Memory B cell (primary cell): ENCODE measurements around the gene RPS15A.
"Not testable (repeated sequence)": the region's sequence is repeated elsewhere in the genome, so short reads cannot be mapped to it uniquely, and the experiment has no call there.

Experiments
- ATAC-seq: fragments of 150-1000 bp; cut with Tn5 transposase; 2 replicates; pipeline ENCODE4 v1.10.0; 2021; ENCODE audit warnings: low read depth, mild to moderate bottlenecking, moderate library complexity
- DNase-seq, 2 donors: peaks; one replicate each; pipeline ENCODE4 v3.0.0; 2022; ENCODE audit warnings: low spot score in 2 of 2
- H3K27ac Mint-ChIP-seq: one replicate; pipeline ENCODE4 v1.8.0; 2022; ENCODE audit warnings: mild to moderate bottlenecking, moderate library complexity, mixed read lengths
- H3K27me3 Mint-ChIP-seq: one replicate; pipeline ENCODE4 v1.8.0; 2022; ENCODE audit warnings: mixed read lengths
- H3K36me3 Mint-ChIP-seq: one replicate; pipeline ENCODE4 v1.8.0; 2022; ENCODE audit warnings: mild to moderate bottlenecking, mixed read lengths
- H3K4me1 Mint-ChIP-seq: one replicate; pipeline ENCODE4 v1.8.0; 2022; ENCODE audit warnings: mixed read lengths
- H3K4me3 Mint-ChIP-seq: one replicate; pipeline ENCODE4 v1.8.0; 2022; ENCODE audit warnings: mild to moderate bottlenecking, moderate library complexity, mixed read lengths
- H3K9me3 Mint-ChIP-seq: one replicate; pipeline ENCODE4 v1.8.0; 2022; ENCODE audit warnings: mixed read lengths

Gene RPS15A

DNA sequence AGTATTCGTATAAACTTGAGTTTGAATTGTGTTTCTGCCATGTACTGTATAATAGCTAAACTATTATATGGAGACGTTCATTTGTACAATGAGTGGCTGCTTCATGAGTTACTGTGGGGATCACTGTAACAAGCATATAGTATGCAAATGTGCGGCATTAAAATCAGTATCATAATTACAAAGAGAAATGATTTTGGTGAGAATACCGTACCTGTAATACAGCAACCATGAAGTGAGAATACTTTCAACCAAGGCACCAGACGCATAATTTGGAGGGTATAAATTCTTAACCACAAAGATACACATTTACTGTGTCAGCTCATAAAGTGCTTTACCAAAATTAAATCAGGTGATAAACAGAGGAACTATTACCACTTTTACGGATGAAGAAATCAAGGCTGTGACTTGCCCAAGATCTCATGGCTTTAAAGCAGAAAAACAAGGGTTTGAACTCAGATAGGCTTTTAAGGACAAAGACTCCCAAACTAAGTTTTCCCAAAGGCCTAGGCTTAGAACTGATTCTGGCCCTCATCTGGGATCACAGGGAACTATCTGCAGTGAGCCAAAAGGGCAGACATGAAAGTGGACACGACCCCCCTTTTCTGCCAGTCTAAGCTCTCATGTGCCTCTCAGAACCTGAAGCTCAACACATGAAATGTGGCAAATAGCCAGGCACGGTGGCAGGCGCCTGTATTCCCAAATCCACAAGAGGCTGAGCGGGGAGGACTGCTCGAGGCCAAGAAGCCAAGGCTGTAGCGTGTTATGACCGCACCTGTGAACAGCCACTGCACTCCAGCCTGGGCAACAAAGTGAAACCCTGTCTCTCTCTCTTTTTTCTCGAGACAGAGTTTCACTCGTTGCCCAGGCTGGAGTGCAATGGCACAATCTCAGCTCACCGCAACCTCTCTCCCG, 6.4 kb downstream of the RPS15A start:
- H3K27ac Mint-ChIP-seq: no peak overlapping the region
- no peaks in the 10 kb centered on the region for H3K9me3 Mint-ChIP-seq
- H3K27me3 Mint-ChIP-seq: no peaks in the 10 kb centered on the region
- H3K4me1 Mint-ChIP-seq: peaks cover 30% of the 10 kb centered on the region
- no peak for DNase-seq
- peaks cover 35% of the 10 kb centered on the region for H3K36me3 Mint-ChIP-seq
- H3K4me3 Mint-ChIP-seq: no peak overlapping the region
- ATAC-seq: no peak

DNA sequence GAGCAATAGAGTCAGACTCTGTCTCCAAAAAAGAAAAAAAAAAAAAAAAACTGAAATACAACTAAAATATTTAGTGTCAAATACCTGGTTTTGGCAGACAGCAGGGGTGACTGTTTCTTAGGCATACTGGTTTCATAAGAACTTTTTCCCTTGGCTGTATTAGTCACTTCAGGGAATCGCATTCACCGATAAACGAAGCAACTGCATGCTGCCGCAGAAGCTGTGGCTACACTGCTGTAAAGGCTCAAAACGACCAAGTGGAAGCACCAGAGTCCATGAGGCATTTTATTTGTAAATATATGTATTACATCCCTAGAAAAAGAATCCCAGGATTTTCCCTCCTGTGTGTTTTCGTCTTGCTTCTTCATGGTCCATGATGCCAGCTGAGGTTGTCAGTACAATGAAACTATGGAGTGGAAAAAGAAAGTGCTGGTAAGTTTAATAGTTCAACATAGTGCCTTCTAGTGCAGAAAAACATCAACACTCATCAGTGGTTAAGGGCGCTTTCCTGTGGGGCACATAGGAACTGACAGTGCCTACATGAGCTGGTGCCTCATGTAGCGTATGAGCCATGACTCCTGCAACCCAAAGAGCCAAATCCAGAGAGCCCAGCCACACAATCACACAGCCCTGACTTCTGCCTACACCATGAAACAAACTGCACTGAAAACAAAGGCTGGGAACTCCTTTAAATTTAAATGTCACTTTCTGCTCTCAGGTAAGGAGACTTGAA, 7.3 kb downstream of the RPS15A start:
- Mint-ChIP-seq H3K36me3 (peaks cover 31% of the 10 kb centered on the region), H3K4me3 (no peak overlapping the region), H3K4me1 (peaks cover 22% of the 10 kb centered on the region), H3K27me3 (no peaks in the 10 kb centered on the region), H3K9me3 (no peaks in the 10 kb centered on the region), H3K27ac (no peak overlapping the region)
- no peak for DNase-seq
- no peak for ATAC-seq

DNA sequence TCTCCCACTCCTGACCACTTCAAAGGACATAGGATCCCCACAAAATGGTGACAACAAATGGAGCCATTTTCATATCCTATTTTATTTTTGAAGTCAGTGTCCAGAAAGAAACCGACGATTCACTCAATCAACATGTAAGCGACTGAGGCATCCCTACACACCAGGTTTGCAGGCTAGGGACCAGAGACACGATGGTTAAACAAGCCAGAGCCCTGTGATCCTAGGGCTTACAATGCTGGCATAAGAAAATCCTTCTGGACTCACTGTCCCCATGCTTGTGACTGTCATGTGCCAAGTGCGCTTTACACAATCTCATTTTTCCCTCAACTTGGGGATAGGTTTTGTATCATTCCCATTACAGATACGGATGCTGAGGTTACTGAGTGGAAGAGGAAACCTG, 8.9 kb downstream of the RPS15A start:
- ATAC-seq, H3K27ac Mint-ChIP-seq, H3K27me3 Mint-ChIP-seq, H3K9me3 Mint-ChIP-seq, H3K4me3 Mint-ChIP-seq, DNase-seq: not testable (repeated sequence)
- Mint-ChIP-seq H3K4me1 (peaks cover 12% of the 10 kb centered on the region), H3K36me3 (peaks cover 22% of the 10 kb centered on the region)

DNA sequence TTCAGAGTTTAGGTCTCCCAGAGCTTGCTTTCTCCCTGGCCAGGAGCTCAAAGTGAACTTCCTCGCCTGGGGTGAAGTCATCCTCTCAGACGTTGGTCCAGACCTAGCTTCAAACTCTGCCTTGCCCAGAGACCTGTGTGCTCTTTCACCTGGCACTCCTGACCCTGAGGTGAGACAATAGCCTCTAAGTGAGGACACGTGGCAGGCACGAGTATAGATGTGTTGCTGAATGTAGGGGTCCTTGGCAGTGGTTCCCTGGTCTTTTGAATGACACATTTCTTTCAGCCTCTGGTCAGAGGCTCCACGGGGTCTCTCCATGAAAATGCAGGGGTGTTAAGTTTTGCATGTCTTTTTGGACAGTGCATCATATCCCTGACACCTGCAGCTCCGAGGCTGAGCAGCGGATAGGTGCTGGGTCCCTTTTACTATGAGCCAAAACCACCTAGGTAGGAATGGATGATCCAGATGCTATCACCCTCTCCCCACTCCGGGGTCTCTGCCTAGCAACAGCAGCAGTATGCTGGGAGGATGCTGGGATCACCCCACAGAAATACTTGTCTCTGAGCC, 9.6 kb downstream of the RPS15A start:
- not testable (repeated sequence) for H3K27ac Mint-ChIP-seq, H3K9me3 Mint-ChIP-seq, ATAC-seq, H3K4me3 Mint-ChIP-seq, H3K4me1 Mint-ChIP-seq, DNase-seq, H3K27me3 Mint-ChIP-seq
- H3K36me3 Mint-ChIP-seq: peaks cover 18% of the 10 kb centered on the region

DNA sequence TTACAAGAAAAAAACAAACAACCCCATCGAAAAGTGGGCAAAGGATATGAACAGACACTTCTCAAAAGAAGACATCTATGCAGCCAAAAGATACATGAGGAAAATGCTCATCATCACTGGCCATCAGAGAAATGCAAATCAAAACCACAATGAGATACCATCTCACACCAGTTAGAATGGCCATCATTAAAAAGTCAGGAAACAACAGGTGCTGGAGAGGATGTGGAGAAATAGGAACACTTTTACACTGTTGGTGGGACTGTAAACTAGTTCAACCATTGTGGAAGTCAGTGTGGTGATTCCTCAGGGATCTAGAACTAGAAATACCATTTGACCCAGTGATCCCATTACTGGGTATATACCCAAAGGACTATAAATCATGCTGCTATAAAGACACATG, 12.5 kb downstream of the RPS15A start:
- H3K9me3 Mint-ChIP-seq, H3K36me3 Mint-ChIP-seq, H3K27ac Mint-ChIP-seq, H3K4me1 Mint-ChIP-seq, ATAC-seq, H3K27me3 Mint-ChIP-seq, H3K4me3 Mint-ChIP-seq, DNase-seq: not testable (repeated sequence)

DNA sequence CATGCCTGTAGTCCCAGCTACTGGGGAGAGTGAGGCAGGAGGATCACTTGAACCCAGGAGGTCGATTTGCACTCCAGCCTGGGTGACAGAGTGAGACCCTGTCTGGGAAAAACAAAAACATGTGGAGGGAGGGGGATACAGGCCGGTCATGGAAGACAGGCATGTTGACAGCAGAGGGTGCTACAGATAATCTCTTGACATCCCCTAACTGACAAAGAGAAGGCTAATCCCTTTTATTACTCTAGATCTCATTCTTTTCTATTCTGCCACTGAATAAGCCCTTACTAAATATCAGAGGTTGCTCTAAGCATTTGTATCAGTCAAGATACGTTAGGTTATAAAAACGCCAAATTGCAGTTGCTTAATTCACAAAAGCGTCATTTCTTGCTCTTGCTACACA, 13.8 kb downstream of the RPS15A start:
- H3K27me3 Mint-ChIP-seq, H3K9me3 Mint-ChIP-seq, H3K36me3 Mint-ChIP-seq, H3K4me1 Mint-ChIP-seq, DNase-seq, H3K4me3 Mint-ChIP-seq, H3K27ac Mint-ChIP-seq, ATAC-seq: not testable (repeated sequence)

DNA sequence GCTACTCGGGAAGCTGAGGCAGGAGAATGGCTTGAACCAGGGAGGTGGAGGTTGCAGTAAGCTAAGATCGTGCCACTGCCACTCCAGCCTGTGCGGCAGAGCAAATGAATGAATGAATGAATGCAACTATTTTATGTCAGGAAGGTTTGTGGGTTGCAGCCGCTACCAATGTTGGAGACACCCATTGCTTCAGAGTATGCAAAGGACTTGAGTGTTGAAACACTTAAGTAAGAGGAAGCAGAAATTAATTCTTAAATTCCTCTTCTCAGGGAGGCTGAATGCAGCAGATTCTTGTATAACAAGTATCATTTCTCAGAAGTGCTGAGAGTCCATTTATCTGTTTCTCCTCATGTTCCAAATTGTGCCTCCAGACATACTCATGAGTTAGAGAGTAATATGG, 15.5 kb downstream of the RPS15A start:
- not testable (repeated sequence) for ATAC-seq, H3K27ac Mint-ChIP-seq, H3K36me3 Mint-ChIP-seq

DNA sequence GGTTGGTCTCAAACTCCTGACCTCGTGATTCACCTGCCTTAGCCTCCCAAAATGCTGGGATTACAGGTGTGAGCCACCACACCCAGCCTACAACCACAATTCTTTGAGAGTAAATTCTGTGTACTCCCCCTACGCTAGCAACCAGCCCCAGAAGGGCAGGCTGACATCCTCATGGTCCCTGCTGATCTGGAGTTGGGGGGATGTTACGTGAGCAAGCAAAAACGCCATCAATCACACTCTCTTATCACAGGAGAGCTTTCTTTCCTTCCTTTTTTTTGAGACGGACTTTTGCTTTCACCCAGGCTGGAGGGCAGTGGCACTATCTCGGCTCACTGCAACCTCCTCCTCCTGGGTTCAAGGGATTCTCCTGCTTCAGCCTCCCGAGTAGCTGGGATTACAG, 18.0 kb downstream of the RPS15A start:
- not testable (repeated sequence) for DNase-seq, H3K36me3 Mint-ChIP-seq, ATAC-seq, H3K9me3 Mint-ChIP-seq, H3K27ac Mint-ChIP-seq, H3K27me3 Mint-ChIP-seq, H3K4me1 Mint-ChIP-seq, H3K4me3 Mint-ChIP-seq

More for the DNA sequence above, 15.5 kb downstream of the RPS15A start:
- H3K4me1 Mint-ChIP-seq, H3K27me3 Mint-ChIP-seq, H3K4me3 Mint-ChIP-seq, H3K9me3 Mint-ChIP-seq, DNase-seq: not testable (repeated sequence)

DNA sequence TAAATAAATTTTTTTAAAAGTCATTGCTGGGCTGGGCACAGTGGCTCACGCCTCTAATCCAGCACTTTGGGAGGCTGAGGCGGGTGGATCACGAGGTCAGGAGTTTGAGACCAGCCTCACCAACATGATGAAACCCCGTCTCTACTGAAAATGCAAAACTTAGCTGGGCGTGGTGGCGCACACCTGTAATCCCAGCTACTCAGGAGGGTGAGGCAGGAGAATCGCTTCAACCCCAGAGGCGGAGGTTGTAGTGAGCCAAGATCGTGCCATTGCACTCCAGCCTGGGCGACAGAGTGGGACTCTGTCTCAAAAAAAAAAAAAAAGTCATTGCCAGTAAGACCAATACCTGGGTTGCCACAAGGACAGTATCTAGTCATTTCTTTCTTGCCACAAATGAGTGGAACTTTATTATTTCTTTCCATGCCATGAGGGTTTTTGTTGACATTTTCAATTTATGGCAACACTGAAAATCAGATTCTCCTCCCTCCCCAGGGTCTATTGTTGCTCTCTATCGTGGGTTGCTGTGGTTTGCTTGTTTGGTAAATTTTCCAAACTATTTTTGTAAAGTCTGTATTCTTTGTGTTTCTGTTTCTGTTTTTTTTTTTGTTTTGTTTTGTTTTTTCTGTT, 19.7 kb downstream of the RPS15A start:
- DNase-seq, H3K4me3 Mint-ChIP-seq, H3K27me3 Mint-ChIP-seq, H3K27ac Mint-ChIP-seq, H3K36me3 Mint-ChIP-seq, H3K4me1 Mint-ChIP-seq, H3K9me3 Mint-ChIP-seq, ATAC-seq: not testable (repeated sequence)

DNA sequence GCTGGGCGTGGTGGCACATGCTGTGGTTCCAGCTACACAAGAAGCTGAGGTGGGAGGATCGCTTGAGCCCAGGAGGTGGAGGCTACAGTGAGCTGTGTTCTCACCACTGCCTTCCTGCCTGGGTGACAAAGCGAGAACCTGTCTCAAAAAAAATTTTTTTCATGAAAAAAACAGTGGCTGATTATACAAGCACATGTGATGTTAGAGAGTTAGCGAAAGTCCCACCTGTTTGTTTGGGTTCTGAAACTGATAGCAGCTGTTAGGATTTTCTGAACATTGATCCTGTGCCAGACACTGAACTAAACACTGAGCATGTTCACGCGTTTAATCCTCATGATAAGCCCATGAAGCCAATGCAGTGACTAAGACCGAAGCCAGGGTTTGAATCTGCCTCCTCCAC, 22.9 kb downstream of the RPS15A start:
- not testable (repeated sequence) for H3K27me3 Mint-ChIP-seq, H3K4me3 Mint-ChIP-seq, H3K4me1 Mint-ChIP-seq, DNase-seq, H3K27ac Mint-ChIP-seq, H3K36me3 Mint-ChIP-seq, H3K9me3 Mint-ChIP-seq, ATAC-seq

DNA sequence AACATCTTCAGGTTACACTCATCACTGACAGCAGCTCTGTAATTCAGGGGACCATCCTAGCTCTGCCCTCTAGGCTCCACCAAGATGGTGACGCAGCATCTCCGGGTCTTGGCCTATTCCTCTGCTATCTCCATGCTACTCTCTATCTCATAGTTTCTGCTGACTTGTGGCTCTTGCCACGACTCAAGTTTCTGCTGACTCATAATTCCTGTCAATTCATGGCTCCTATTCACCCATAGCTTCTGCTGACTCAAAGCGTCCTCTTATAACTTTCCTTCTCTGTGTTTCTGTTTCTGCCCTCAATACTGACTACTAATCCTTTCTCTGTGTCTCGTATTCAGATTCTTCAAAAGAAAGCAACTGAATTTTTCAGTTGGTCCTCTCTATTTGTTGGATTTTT, 27.4 kb downstream of the RPS15A start:
- not testable (repeated sequence) for DNase-seq, ATAC-seq, H3K27ac Mint-ChIP-seq, H3K4me3 Mint-ChIP-seq, H3K36me3 Mint-ChIP-seq, H3K4me1 Mint-ChIP-seq, H3K9me3 Mint-ChIP-seq, H3K27me3 Mint-ChIP-seq

DNA sequence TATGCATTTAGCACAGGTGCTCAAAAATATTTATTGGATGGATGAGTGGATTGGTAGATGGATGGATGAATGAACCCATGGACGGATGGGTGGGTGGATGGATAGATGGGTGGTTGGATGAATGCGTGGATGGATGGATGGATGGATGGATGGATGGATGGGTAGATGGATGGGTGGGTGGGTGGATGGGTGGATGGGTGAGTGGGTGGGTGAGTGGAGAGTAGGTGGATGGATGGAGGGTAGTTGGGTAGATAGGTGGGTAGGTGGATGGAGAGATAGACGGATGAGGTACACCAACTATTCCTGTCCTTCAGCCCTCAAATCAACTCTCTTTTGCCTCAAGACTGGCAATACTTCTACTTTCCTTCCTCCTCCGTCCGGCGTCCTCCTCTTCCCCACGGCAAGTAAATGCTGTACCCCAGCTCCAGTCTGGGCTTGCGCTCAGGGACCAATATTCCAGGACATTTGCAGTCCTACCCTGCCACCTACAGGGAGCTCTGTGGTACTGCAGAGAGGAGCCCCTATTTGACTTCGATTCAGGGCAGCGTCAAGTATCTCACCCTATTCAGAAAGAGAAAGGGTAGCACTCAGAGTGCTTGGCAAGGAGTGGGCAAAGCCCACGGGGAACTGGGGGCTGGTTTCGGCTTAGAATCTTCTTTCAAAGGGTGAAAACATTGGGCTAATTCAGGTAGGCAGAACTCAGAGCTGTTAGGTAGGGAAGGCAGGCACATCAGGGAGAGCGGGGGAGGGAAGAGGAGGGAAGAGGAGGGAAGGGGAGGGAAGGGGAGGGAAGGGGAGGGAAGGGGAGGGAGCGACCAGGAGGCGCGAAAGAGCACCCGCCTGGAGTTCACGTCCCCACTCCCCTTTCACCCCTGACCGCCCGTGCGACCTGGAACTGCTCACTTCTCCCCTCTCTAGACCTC, 30.3 kb downstream of the RPS15A start:
- H3K36me3 Mint-ChIP-seq, H3K27me3 Mint-ChIP-seq, H3K9me3 Mint-ChIP-seq, H3K27ac Mint-ChIP-seq, H3K4me3 Mint-ChIP-seq: not testable (repeated sequence)
- H3K4me1 Mint-ChIP-seq: peaks cover 12% of the 10 kb centered on the region
- DNase-seq (peak; percentile 36 to 51), ATAC-seq (peak; percentile 75)

DNA sequence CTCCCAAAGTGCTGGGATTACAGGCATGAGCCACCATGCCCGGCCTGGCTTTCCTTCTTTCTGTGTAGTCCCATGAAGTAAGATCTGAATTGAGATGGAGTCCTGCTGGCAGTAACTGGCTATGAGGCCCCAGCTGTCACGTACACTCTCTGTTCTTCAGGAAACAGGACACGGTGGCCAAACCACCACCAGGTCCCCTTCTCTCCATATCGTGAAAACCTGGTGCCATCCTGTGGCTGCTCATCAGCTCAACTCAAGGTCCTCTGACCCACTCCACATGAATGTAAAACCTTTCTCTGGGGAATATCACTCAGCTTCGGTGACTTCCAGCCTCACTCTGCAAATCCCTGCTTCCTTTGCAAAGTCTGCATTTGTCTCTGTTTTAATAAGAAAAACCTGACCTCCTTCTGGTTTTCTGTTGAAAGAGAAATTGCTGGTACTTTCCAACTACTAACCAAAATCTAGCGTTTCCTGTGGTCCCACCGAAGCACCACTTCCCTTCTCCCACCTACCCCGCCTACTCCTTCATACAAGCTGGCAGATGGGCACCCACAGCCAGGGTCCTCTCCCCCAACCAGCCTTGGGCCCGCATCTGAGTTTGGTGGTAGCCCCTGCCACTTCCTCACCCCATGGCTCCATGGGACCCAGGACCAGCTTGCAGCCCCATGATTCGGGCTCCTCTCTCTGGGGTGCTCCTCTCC, 32.0 kb downstream of the RPS15A start:
- not testable (repeated sequence) for H3K4me3 Mint-ChIP-seq, H3K9me3 Mint-ChIP-seq, H3K27me3 Mint-ChIP-seq, ATAC-seq, H3K36me3 Mint-ChIP-seq, DNase-seq, H3K27ac Mint-ChIP-seq
- peaks cover 12% of the 10 kb centered on the region for H3K4me1 Mint-ChIP-seq
